ENCODE measurements around the gene TFDP1.

Gene TFDP1

GRCh38 chr13:113664751-113665596, 80.4 kb downstream of the TFDP1 start:
- peak in 8 of 42 donors; percentile 3 to 34 (median 12) for DNase-seq
- intact Hi-C loops (cut with DNase I), result no loop called here

- intact Hi-C loops (cut with DNase I), result no loop called here
- peak in 5 of 42 donors; percentile 1 to 27 (median 5) for DNase-seq
Observed at GRCh38 chr13:113665597-113666328, 81.2 kb downstream of the TFDP1 start.

DNA sequence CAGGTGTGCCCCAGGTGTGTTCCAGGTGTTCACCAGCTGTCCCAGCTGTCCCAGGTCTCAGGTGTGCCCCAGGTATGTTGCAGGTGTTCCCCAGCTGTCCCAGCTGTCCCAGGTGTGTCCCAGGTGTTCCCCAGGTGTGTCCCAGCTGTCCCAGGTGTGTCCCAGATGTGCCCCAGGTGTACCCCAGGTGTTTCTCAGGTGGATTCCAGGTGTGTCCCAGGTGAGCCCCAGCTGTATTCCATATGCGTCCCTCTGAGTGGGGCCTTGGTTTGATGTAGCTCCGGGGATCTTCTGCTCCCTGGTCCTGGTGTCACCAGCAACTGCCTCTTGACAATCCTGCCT, 81.7 kb downstream of the TFDP1 start:
- DNase-seq, result peak in 3 of 42 donors; percentile 2 to 8 (median 3)
- intact Hi-C loops (cut with DNase I), result no loop called here

DNA sequence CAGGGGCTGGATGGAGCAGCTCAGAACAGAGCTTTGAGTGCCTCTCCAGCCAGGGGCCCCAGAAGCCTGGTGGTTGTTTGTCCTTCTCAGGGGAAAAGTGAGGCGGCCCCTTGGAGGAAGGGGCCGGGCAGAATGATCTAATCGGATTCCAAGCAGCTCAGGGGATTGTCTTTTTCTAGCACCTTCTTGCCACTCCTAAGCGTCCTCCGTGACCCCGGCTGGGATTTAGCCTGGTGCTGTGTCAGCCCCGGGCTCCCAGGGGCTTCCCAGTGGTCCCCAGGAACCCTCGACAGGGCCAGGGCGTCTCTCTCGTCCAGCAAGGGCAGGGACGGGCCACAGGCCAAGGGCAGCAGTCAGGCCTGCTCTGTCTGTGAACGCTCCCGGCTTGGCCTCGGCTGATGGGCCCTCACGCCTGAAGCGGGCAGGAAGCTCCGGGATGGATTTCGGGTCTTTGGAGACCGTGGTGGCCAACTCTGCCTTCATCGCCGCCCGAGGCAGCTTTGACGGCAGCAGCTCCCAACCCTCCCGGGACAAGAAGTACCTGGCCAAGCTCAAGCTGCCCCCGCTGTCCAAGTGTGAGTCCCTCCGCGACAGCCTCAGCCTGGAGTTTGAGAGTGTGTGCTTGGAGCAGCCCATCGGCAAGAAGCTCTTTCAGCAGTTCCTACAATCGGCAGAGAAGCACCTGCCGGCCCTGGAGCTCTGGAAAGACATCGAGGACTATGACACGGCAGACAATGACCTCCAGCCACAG, 82.6 kb downstream of the TFDP1 start, which contains the start of gene GRK1:
Gene GRK1 (plus strand): TSS at position 269 of the 751 bp plus-strand sequence. CDS start 168 bp downstream, at position 437.
- intact Hi-C loops (cut with DNase I), result no loop called here
- peak in 9 of 42 donors; percentile 7 to 38 (median 17) for DNase-seq

GRCh38 chr13:113667771-113668490, 83.4 kb downstream of the TFDP1 start:
- DNase-seq, result peak in 9 of 42 donors; percentile 2 to 38 (median 16)
- intact Hi-C loops (cut with DNase I), result no loop called here

DNA sequence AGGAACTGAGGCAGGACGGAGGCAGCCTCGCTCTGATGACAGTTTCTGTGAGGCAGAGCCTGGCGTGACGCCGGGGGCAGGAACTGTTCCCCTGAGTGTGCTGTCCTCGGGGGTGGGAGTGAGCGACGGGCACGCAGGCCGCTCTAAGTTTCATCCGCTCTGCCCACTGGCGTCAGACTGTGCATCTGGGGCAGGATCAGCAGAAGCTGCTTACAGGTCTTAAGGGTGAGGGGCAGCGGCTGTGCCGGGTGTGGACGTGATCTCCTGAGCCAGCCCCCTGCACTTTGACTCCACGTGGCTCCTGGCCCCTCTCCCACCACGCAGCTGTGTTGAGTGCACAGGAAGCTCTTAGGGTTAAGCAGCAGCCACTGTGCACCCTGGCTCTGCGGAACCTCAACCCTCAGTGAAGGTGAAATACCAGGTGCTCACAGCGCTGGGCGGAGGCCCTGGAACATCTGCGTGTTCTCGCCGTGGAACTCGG, 84.0 kb downstream of the TFDP1 start:
- DNase-seq, result peak in 7 of 42 donors; percentile 3 to 26 (median 12)
- intact Hi-C loops (cut with DNase I), result no loop called here

- peak in 5 of 42 donors; percentile 1 to 27 (median 10) for DNase-seq
Observed at GRCh38 chr13:113669231-113669754, 84.7 kb downstream of the TFDP1 start.

GRCh38 chr13:113669755-113670341, 85.3 kb downstream of the TFDP1 start:
- peak in 9 of 42 donors; percentile 8 to 31 (median 21) for DNase-seq
- intact Hi-C loops (cut with DNase I), result no loop called here

More at GRCh38 chr13:113669231-113669754, 84.7 kb downstream of the TFDP1 start:
- intact Hi-C loops (cut with DNase I), result no loop called here

DNA sequence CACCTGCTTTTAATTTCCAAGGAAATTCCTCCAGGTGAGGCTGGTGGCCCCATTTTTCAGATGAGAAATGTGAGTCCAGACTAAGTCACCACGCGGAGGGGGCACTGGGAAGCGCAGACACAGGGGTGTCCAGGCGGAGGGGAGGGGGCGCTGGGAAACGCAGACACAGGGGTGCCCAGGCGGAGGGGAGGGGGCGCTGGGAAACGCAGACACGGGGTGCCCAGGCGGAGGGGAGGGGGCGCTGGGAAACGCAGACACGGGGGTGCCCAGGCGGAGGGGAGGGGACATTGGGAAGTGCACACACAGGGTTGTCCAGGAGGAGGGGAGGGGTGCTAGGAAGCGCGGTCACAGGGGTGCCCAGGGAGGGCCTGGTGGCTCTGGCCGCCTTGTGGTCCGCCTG, 86.0 kb downstream of the TFDP1 start:
- intact Hi-C loops (cut with DNase I), result no loop called here
- peak in 5 of 42 donors; percentile 4 to 34 (median 7) for DNase-seq

DNA sequence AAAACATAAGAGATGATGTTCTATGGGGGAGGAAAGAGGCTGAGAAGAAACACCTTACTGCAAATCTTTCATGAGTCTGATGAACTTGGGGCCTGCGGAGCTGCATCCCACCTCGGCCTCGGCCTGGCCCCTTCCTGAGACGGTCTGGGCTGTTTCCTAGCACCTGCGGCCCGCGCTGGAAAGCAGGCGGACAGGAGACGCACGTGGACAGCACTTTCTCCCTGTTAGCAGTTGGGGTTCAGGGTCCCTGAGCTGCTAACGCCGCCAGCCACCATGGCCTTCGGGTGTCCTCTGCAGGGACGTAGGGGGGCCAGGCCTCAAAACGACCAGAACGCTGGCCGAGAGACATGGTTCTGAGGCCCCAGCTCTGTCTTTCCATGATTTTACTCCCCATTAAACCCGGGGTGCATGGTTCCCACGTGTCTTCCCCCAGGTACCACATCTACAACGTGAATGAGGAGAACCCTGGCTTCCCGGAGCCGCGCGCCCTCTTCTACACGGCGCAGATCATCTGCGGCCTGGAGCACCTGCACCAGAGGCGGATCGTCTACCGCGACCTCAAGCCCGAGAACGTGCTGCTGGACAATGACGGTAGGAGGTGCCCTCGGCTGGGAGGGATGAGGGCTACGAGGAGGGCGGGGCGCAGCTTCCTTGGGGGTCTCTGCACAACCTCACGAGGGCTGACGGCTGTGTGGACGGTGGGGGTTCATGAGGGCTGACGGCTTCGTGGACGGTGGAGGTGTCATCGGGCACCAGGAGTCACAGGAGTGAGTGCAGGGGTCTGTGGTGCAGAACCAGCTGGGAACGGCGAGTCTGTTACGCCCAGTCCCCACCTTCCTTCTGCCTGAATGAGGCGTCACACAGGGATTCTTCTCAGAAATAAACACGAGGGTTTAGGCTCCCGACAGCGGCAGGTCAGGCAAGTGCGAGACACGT, 86.8 kb downstream of the TFDP1 start:
- intact Hi-C loops (cut with DNase I), result no loop called here
- peak in 9 of 42 donors; percentile 8 to 39 (median 16) for DNase-seq

- intact Hi-C loops (cut with DNase I), result no loop called here
- DNase-seq, result peak in 5 of 42 donors; percentile 6 to 15 (median 7)
Observed at GRCh38 chr13:113672002-113672651, 87.6 kb downstream of the TFDP1 start.

All from head of caudate nucleus (tissue), 42 donors.